ENCODE data around the gene PRR16. TPM values are rescaled to one million over a fixed set of nuclear protein-coding genes. Genes with fewer than 3 reads are reported as not detected.

The PRR16 gene
- total and polyA plus RNA-seq, 8 donors, result 4.9 to 13.4 (median 11.4) TPM

GRCh38 chr5:120479066-120479465 is 15.0 kb downstream of the PRR16 start:
- H3K36me3 ChIP-seq, result no peaks in the 10 kb centered on the region
- ATAC-seq (no peak), DNase-seq (no peak)
- no peaks in the 10 kb centered on the region for H3K9me3 ChIP-seq
- TF ChIP-seq, protein P1, sequence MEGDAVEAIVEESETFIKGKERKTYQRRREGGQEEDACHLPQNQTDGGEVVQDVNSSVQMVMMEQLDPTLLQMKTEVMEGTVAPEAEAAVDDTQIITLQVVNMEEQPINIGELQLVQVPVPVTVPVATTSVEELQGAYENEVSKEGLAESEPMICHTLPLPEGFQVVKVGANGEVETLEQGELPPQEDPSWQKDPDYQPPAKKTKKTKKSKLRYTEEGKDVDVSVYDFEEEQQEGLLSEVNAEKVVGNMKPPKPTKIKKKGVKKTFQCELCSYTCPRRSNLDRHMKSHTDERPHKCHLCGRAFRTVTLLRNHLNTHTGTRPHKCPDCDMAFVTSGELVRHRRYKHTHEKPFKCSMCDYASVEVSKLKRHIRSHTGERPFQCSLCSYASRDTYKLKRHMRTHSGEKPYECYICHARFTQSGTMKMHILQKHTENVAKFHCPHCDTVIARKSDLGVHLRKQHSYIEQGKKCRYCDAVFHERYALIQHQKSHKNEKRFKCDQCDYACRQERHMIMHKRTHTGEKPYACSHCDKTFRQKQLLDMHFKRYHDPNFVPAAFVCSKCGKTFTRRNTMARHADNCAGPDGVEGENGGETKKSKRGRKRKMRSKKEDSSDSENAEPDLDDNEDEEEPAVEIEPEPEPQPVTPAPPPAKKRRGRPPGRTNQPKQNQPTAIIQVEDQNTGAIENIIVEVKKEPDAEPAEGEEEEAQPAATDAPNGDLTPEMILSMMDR (IDR thresholded peaks at IDR 0.05), result no peak
- intact Hi-C loops (cut with DNase I), result no loop called here
- H3K27ac ChIP-seq, result no peak overlapping the region
- H3K27me3 ChIP-seq, result no peaks in the 10 kb centered on the region
- no peaks in the 10 kb centered on the region for H3K4me1 ChIP-seq
- H3K4me3 ChIP-seq, result no peak overlapping the region

DNA sequence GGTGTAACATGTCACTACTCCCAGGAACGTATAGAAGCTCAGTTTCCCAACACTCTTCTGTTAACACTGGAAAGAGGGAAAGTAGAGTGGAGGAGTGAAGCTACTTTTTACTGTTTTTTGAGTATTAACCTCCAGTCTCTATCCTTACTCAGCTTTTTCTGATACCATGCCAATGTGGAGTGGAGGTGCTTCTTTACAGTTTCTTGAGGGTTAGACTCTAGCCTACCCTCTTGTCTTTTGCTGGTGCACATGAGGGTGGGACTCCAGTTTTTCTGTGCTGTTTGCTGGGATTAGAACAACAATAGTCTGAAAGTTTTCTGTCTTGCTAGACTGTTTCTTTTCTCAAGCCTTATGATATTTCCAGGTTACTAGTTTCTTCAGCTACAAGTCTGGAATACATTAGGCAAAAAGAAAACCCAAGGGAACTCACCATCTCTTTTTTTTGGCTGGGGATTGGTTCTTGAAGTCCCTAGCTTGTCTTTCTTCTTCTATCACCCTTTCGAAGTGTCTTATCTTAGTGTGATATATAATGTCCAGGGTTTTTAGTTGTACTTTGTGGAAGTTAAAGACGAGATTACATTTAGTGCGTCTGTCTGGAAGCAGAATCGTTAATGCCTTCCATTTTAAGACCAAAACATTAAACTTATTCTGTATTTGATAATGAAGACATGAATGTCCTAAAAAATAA is 35.9 kb downstream of the PRR16 start:
- intact Hi-C loops (cut with DNase I), result no loop called here
- H3K27ac ChIP-seq, result no peak overlapping the region
- TF ChIP-seq, protein P1 (IDR thresholded peaks at IDR 0.05), result no peak
- peaks cover 0 to 3% of the 10 kb centered on the region in 2 donors for H3K9me3 ChIP-seq
- H3K4me3 ChIP-seq, result no peak overlapping the region
- H3K27me3 ChIP-seq, result no peaks in the 10 kb centered on the region
- no peaks in the 10 kb centered on the region for H3K36me3 ChIP-seq
- ATAC-seq (no peak), DNase-seq (no peak)
- no peaks in the 10 kb centered on the region for H3K4me1 ChIP-seq

- Histone ChIP-seq H3K4me3 (no peak overlapping the region), H3K4me1 (no peaks in the 10 kb centered on the region), H3K9me3 (peaks cover 0 to 3% of the 10 kb centered on the region in 2 donors), H3K27me3 (no peaks in the 10 kb centered on the region), H3K36me3 (no peaks in the 10 kb centered on the region), H3K27ac (no peak overlapping the region)
- DNase-seq, result no peak
- intact Hi-C loops (cut with DNase I), result no loop called here
- ATAC-seq, result no peak
- TF ChIP-seq, protein P1 (IDR thresholded peaks at IDR 0.05), result no peak
These were observed 38.4 kb downstream of the PRR16 start for GRCh38 chr5:120502531-120502930.

DNA sequence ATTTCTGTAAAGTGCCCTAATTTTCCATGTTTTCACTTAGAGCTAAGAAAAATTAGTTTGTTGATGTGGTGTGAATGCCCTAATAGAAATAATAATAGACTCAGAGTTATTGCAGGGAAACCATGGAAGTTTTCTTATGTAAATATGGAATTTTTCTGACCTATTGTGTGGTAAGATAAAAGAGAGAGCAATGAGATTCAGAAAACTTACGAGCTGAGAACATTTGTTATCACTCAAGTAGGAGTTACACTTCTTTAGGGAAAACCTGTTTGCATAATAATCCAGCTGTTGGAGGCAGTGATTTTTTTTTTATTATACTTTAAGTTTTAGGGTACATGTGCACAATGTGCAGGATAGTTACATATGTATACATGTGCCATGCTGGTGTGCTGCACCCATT is 39.2 kb downstream of the PRR16 start:
- Histone ChIP-seq H3K36me3 (no peaks in the 10 kb centered on the region), H3K4me3 (no peak overlapping the region), H3K27ac (no peak overlapping the region), H3K9me3 (peaks cover 0 to 3% of the 10 kb centered on the region in 2 donors), H3K27me3 (no peaks in the 10 kb centered on the region), H3K4me1 (no peaks in the 10 kb centered on the region)
- no peak for ATAC-seq
- intact Hi-C loops (cut with DNase I), result no loop called here
- TF ChIP-seq, protein P1 (IDR thresholded peaks at IDR 0.05), result no peak
- DNase-seq, result no peak

DNA sequence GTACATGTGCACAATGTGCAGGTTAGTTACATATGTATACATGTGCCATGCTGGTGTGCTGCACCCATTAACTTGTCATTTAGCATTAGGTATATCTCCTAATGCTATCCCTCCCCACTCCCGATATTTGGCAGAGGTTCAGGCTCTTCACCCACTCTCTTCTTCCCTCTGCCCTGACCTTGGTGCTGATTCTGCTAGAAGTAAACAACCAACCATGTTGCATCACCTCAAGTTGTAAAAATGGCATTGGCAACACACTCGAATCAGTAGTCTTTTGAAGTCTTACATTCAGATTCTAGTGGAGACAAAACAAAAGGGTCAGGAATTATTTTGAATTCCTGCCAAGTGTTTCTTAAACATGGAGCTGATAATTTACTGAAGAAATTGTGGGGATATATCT is 40.0 kb downstream of the PRR16 start:
- DNase-seq (no peak), ATAC-seq (no peak)
- no peaks in the 10 kb centered on the region for H3K27me3 ChIP-seq
- peaks cover 0 to 3% of the 10 kb centered on the region in 2 donors for H3K9me3 ChIP-seq
- no peak overlapping the region for H3K27ac ChIP-seq
- no peaks in the 10 kb centered on the region for H3K4me1 ChIP-seq
- intact Hi-C loops (cut with DNase I), result no loop called here
- TF ChIP-seq, protein P1 (IDR thresholded peaks at IDR 0.05), result no peak
- H3K36me3 ChIP-seq, result no peaks in the 10 kb centered on the region
- no peak overlapping the region for H3K4me3 ChIP-seq

All from left lung (tissue), 10 donors.